PC-3 (cell line): ENCODE results near the gene KIAA1328.

Experiments
- CTCF ChIP-seq: fragments of 300-600 bp; sonication (generic); conservative IDR thresholded peaks from 2 replicates; pipeline ENCODE4 v1.5.1; 2017; ENCODE audit warnings: antibody characterized with exemption, low read depth, mild to moderate bottlenecking, low read length
- EZH2 ChIP-seq: fragments of 300-600 bp; sonication (generic); IDR thresholded peaks from one replicate; pipeline ENCODE4 v1.6.1; 2017; ENCODE audit warnings: antibody characterized with exemption, mild to moderate bottlenecking, low read length; ENCODE audit not compliant: unreplicated experiment

GRCh38 chr18:36862182-36862581 lies 33.3 kb downstream of the KIAA1328 start:
- TF ChIP-seq CTCF: no peak
- TF ChIP-seq EZH2: no peak
